Liver (tissue), 3 donors: ENCODE measurements around the gene RBMXL2.

ENCODE experiments used
- ATF3 ChIP-seq: IDR thresholded peaks from 2 replicates; pipeline ENCODE4 v1.6.1; 2016; ENCODE audit warnings: antibody characterized with exemption
- CTCF ChIP-seq: fragments of 150-350 bp; IDR thresholded peaks from 2 replicates; pipeline ENCODE4 v1.5.1; 2017; ENCODE audit warnings: improper control_type of control experiment, low read depth, low read length; ENCODE audit not compliant: missing input control
- EGR1 ChIP-seq, 2 donors: IDR thresholded peaks; 2 replicates each; pipeline ENCODE4 v1.6.1; 2016 to 2018; ENCODE audit warnings: antibody characterized with exemption in 2 of 2, low read depth in 2 of 2
- REST ChIP-seq: IDR thresholded peaks from 2 replicates; pipeline ENCODE4 v1.6.1; 2016; ENCODE audit warnings: antibody characterized with exemption, mild to moderate bottlenecking
- TAF1 ChIP-seq: conservative IDR thresholded peaks from 2 replicates; pipeline ENCODE4 v1.6.1; 2016; ENCODE audit warnings: antibody characterized with exemption, mild to moderate bottlenecking
- ZBTB33 ChIP-seq: IDR thresholded peaks from 2 replicates; pipeline ENCODE4 v1.6.1; 2016; ENCODE audit warnings: antibody characterized with exemption
- donor health status: healthy.
- donor health status: healthy.

GRCh38 chr11:7056828-7057513 lies 31.8 kb upstream of the RBMXL2 start:
- TF ChIP-seq EGR1 (IDR thresholded peaks at IDR 0.05; ENCODE audit: low read depth in 2 of 2) (no peak), CTCF (no peak), TAF1 (no peak), ZBTB33 (no peak), ATF3 (no peak), REST (no peak)
